ENCODE data around the gene TSR2. TPM values are rescaled to one million over a fixed set of nuclear protein-coding genes. Genes with fewer than 3 reads are reported as not detected.

Gene TSR2, protein sequence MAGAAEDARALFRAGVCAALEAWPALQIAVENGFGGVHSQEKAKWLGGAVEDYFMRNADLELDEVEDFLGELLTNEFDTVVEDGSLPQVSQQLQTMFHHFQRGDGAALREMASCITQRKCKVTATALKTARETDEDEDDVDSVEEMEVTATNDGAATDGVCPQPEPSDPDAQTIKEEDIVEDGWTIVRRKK
- 50.3 to 56.7 TPM (median 53.9 TPM) in 5 replicates for total RNA-seq (2022; extraction: Qiagen RNA extraction)

DNA sequence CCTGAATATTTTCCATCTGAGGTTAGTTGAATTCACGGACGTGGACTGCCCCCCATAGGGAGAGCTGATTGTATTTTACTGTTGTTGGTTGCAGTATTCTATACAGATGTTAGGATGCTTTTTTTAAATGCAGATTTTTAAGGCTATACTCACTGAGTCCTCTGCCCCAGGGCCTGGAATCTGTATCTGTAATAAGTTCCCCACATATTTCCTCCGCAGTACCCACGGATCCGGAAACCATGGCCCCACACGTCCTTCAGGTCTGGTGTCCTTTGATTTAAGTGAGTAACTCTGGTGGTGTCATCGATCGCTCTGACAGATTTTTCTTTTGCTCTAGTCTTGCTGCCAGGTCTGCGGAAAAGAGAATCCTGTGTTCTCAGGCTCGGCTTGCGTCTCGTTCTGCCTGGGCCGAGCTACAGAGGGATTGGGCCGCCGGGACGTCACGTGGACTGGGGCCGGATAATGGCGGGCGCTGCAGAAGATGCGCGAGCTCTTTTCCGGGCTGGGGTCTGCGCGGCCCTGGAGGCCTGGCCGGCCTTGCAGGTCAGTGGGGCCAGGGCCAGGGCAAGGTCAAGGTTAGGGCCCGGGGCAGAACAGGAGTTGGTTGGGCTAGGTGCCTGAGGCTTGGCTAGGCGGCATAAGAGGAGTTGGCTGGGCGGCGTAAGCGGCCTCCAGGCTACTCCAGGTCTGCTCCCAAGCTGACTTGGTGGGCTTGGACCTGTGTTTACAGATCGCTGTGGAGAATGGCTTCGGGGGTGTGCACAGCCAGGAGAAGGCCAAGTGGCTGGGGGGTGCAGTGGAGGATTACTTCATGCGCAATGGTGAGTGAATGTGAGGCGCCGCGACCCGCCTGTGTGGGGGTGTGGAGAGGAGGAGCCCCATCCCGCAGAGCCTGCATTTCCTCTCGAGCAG is at the start of gene TSR2:
Gene TSR2 (plus strand): TSS at position 445 of the 912 bp plus-strand sequence. CDS start 18 bp downstream, at position 463.

Other genes with a start within 250 kb of the TSR2 start
- 0.01 to 0.08 TPM (median 0.05 TPM) in 5 replicates for gene WNK3, start 82.4 kb upstream of the TSR2 start, total RNA-seq (2022; extraction: Qiagen RNA extraction)
- gene FGD1, start 55.8 kb downstream of the TSR2 start, total RNA-seq (2022; extraction: Qiagen RNA extraction) = 5.3 to 7.0 TPM (median 6.5 TPM) in 5 replicates
- 14.7 to 28.0 TPM (median 17.3 TPM) in 5 replicates for gene GNL3L, start 89.8 kb downstream of the TSR2 start, total RNA-seq (2022; extraction: Qiagen RNA extraction)

Measured in A549 treated with Hydrocortisone at 1 μM for 4 hours (cell line).